Tibial nerve (tissue), 4 donors: ENCODE measurements around the gene ABCC4. TPM values are rescaled to one million over a fixed set of nuclear protein-coding genes. Genes with fewer than 3 reads are reported as not detected.

Experiments
- DNase-seq, 2 donors: peaks; one replicate each; pipeline ENCODE4 v3.0.0-alpha.2; 2019; ENCODE audit warnings: low spot score in 2 of 2
- H3K27ac ChIP-seq, 4 donors: fragments of 200-600 bp; sonication (generic) in 3 of 4; one replicate each; pipeline ENCODE4 v1.5.1; 2017 to 2019; ENCODE audit warnings: mild to moderate bottlenecking in 1 of 4
- H3K27me3 ChIP-seq, 2 donors: fragments of 200-600 bp; sonication (generic) in 1 of 2; one replicate each; pipeline versions ENCODE4 v1.5.1 to v1.6.0; 2017 to 2019
- H3K36me3 ChIP-seq, 3 donors: fragments of 200-600 bp; sonication (generic); one replicate each; pipeline ENCODE4 v1.5.1; 2018 to 2019
- H3K4me1 ChIP-seq, 4 donors: fragments of 200-600 bp; sonication (generic) in 3 of 4; one replicate each; pipeline ENCODE4 v1.5.1; 2017 to 2019
- H3K4me3 ChIP-seq, 4 donors: fragments of 200-600 bp; sonication (generic) in 3 of 4; one replicate each; pipeline ENCODE4 v1.5.1; 2017 to 2019; ENCODE audit warnings: mild to moderate bottlenecking in 1 of 4, moderate library complexity in 1 of 4
- H3K9me3 ChIP-seq, 4 donors: fragments of 200-600 bp; sonication (generic) in 3 of 4; one replicate each; pipeline ENCODE4 v1.5.1; 2017 to 2019
- EP300 ChIP-seq, 2 donors: sonication (generic); formaldehyde crosslinking; IDR thresholded peaks; one replicate each; pipeline ENCODE4 v1.6.1; 2017; ENCODE audit warnings: antibody characterized with exemption in 2 of 2, mild to moderate bottlenecking in 1 of 2
- POLR2A ChIP-seq, 2 donors: fragments of 450-650 bp; IDR thresholded peaks; one replicate each; pipeline ENCODE4 v1.6.1; 2017; ENCODE audit warnings: antibody characterized with exemption in 2 of 2, mild to moderate bottlenecking in 2 of 2, moderate library complexity in 2 of 2
- WGBS, 2 donors: methylation state at CpG; one replicate each; pipeline ENCODE4 v1.1.5; 2018; 5-methylcytosine and 5-hydroxymethylcytosine counted together
- total RNA-seq, 4 donors: library from RNA; depleted of rRNA; stranded (reverse); fragments of >200 nt; gene quantifications; one replicate each; pipeline ENCODE4 v1.1.0, GENCODE V29; 2016
- TF ChIP-seq, protein P1 (sequence below), 5 experiments: fragments of 200-600 bp in 3 of 5; fragments of 450-650 bp in 2 of 5; sonication (generic) in 3 of 5; IDR thresholded peaks; one replicate each; pipeline ENCODE4 v1.5.1; 2016 to 2019; ENCODE audit warnings: antibody characterized with exemption in 5 of 5, mild to moderate bottlenecking in 3 of 5, moderate library complexity in 2 of 5

The ABCC4 gene
- total RNA-seq, 4 donors from 2014 or later, result 5.7 to 20.1 (median 9.3) TPM

DNA sequence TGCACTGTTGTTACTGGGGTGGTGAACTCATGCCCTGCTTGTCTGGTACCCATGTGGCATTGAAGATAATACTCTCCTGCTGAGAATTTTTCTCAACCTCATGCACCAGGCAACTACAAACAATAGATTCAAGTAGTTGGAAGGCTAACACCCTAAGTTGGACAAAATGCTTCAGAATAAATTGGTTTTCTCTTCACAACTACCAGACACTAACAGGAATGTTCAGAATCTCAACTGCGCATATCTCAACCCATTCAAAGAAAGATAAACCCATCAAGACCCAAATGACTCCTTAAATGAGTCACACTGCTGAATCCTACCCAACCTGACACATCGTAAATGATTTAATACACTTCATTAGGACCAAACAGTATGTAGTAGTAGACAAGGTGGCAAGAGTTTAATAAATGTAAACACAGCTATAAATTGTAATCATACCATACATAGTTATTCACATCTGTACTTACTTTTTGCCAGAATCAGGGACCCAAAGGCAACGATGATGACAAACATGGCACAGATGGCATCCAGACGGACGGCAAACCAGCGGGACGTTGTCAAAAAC is 227.4 kb downstream of the ABCC4 start:
- TF ChIP-seq, protein P1, sequence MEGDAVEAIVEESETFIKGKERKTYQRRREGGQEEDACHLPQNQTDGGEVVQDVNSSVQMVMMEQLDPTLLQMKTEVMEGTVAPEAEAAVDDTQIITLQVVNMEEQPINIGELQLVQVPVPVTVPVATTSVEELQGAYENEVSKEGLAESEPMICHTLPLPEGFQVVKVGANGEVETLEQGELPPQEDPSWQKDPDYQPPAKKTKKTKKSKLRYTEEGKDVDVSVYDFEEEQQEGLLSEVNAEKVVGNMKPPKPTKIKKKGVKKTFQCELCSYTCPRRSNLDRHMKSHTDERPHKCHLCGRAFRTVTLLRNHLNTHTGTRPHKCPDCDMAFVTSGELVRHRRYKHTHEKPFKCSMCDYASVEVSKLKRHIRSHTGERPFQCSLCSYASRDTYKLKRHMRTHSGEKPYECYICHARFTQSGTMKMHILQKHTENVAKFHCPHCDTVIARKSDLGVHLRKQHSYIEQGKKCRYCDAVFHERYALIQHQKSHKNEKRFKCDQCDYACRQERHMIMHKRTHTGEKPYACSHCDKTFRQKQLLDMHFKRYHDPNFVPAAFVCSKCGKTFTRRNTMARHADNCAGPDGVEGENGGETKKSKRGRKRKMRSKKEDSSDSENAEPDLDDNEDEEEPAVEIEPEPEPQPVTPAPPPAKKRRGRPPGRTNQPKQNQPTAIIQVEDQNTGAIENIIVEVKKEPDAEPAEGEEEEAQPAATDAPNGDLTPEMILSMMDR (IDR thresholded peaks at IDR 0.05), result no peak
- TF ChIP-seq EP300 (IDR thresholded peaks at IDR 0.05) (no peak), POLR2A (IDR thresholded peaks at IDR 0.05) (no peak)

DNA sequence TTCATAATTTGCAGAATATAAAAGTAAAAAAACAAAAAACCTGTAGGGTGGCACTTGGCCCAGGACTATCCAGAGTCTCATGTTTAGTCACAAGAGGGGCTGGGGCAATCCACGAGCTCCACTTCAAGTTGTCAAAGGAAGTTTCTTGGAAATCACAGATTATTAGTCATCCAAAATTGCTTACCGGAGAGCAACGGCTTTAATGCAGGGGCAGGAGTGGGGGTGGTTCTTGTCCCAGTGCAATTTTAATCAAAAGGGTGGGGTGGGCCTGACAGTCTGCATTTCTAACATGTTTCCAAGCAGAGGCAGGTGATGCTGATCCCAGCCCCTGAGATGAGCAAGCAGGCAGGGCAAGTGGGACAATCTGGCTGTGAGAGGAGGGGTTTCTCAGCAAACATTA is 233.9 kb downstream of the ABCC4 start:
- TF ChIP-seq EP300 (IDR thresholded peaks at IDR 0.05) (no peak), POLR2A (IDR thresholded peaks at IDR 0.05) (no peak)
- TF ChIP-seq, protein P1 (IDR thresholded peaks at IDR 0.05), result no peak
- no peak for DNase-seq
- no peaks in the 10 kb centered on the region for H3K36me3 ChIP-seq
- no peaks in the 10 kb centered on the region for H3K4me1 ChIP-seq
- no peaks in the 10 kb centered on the region for H3K9me3 ChIP-seq
- H3K4me3 ChIP-seq, result no peak overlapping the region
- H3K27ac ChIP-seq, result no peak overlapping the region
- WGBS, 2 donors, result 66 to 74% methylated on average over 3 of the region's 3 CpGs
- no peaks in the 10 kb centered on the region for H3K27me3 ChIP-seq

More for the DNA sequence above, 227.4 kb downstream of the ABCC4 start:
- H3K36me3 ChIP-seq, result no peaks in the 10 kb centered on the region
- 91 to 94% methylated on average over 7 of the region's 7 CpGs for WGBS, 2 donors
- DNase-seq, result no peak
- no peaks in the 10 kb centered on the region for H3K9me3 ChIP-seq
- no peaks in the 10 kb centered on the region for H3K4me1 ChIP-seq
- no peak overlapping the region for H3K4me3 ChIP-seq
- no peaks in the 10 kb centered on the region for H3K27me3 ChIP-seq
- H3K27ac ChIP-seq, result no peak overlapping the region

DNA sequence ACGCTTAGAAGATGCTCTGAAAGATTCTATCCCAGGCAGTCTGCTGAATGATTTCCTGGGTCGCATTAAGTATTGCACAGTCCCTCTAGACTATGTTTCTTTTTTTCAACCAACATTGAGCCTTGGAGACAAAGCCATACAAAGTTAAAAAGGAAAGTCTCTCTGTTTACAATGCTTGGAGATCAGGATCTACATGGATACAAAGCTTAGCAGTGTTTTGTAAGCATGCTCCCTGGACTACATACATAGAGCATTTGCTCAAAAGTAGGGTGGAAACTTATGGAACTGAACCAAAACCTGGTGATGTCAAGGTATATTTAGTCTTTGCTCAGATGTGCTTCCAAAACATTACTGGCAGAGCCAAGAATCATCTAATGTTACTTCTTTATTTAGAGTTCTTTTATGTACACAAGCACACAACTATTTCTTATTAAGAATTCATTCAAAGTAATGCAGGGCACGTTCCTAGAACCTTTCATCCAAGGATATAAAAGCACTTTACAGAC is 241.2 kb downstream of the ABCC4 start:
- Histone ChIP-seq H3K4me3 (no peak overlapping the region), H3K36me3 (no peaks in the 10 kb centered on the region), H3K27me3 (no peaks in the 10 kb centered on the region), H3K4me1 (no peaks in the 10 kb centered on the region), H3K9me3 (no peaks in the 10 kb centered on the region), H3K27ac (no peak overlapping the region)
- TF ChIP-seq, protein P1 (IDR thresholded peaks at IDR 0.05), result no peak
- TF ChIP-seq EP300 (IDR thresholded peaks at IDR 0.05), result no peak
- TF ChIP-seq POLR2A (IDR thresholded peaks at IDR 0.05), result no peak
- DNase-seq, result no peak
- 74 to 79% methylated on average over 3 of the region's 3 CpGs for WGBS, 2 donors

DNA sequence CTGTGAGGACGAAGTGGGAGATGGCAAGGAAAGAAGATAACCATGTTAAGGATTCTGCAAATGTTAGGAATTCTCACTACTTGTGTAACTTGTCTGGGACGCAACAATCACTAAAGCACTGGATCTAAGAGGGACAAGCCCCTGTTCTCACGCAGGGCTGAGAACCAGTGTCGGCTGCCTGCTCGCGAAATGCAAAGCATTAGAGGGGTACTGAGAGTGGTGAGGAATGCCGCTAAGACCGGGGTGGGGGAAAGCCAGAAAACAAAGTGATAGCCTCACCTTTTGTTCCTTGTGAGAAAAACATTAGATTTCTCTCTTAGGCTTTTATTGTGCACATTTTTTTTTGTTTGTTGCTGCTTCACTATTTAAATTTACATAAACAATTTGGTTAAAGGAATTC is 241.9 kb downstream of the ABCC4 start:
- Histone ChIP-seq H3K27ac (no peak overlapping the region), H3K4me3 (no peak overlapping the region), H3K4me1 (no peaks in the 10 kb centered on the region), H3K27me3 (no peaks in the 10 kb centered on the region), H3K9me3 (no peaks in the 10 kb centered on the region), H3K36me3 (no peaks in the 10 kb centered on the region)
- no peak for DNase-seq
- 65 to 80% methylated on average over 8 of the region's 8 CpGs for WGBS, 2 donors
- TF ChIP-seq EP300 (IDR thresholded peaks at IDR 0.05) (no peak), POLR2A (IDR thresholded peaks at IDR 0.05) (no peak)
- TF ChIP-seq, protein P1 (IDR thresholded peaks at IDR 0.05), result no peak

DNA sequence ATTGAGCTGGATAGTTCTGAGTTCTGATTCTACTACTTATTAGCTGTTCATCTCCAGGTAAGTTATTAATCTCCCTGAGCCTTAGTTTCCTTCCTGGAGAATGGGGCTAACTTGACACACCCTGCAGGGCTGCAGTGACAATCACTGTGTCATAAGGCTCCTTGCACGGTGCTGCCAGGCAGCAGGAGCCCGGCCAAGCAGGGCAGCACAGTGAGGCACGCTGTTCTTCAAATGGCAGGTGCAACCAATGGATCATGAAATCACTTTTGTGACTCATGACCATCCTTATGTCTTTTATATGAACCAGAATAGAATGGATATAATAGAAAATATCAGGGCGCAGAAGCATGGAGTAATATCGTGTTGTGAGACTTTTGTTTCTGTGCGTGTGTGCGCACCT is 242.6 kb downstream of the ABCC4 start:
- 91 to 99% methylated on average over 7 of the region's 7 CpGs for whole genome bisulfite sequencing, 2 donors
- no peak for DNase-seq
- no peaks in the 10 kb centered on the region for H3K9me3 ChIP-seq
- H3K4me3 ChIP-seq, result no peak overlapping the region
- H3K27me3 ChIP-seq, result no peaks in the 10 kb centered on the region
- H3K27ac ChIP-seq, result no peak overlapping the region
- no peaks in the 10 kb centered on the region for H3K36me3 ChIP-seq
- TF ChIP-seq EP300 (IDR thresholded peaks at IDR 0.05) (no peak), POLR2A (IDR thresholded peaks at IDR 0.05) (no peak)
- TF ChIP-seq, protein P1 (IDR thresholded peaks at IDR 0.05), result no peak
- no peaks in the 10 kb centered on the region for H3K4me1 ChIP-seq
